GM10248 (cell line): ENCODE data around the gene SLC25A29.
"Not testable (repeated sequence)": the region's sequence is repeated elsewhere in the genome, so short reads cannot be mapped to it uniquely, and the experiment has no call there.

Experiments
- CTCF ChIA-PET: fragments of 300-600 bp; sonication (Branson Sonifier 250); formaldehyde crosslinking; extraction: SDS; loops from one replicate; lab custom pipeline; 2021; ENCODE audit warnings: antibody characterized with exemption; lab: Yijun Ruan, JAX
- POLR2A ChIA-PET: fragments of 350-650 bp; sonication (Branson Sonifier 250); formaldehyde crosslinking; extraction: SDS; loops from one replicate; lab custom pipeline; 2020; ENCODE audit warnings: antibody characterized with exemption; lab: Yijun Ruan, JAX
- DNase-seq: peaks from one replicate; pipeline ENCODE4 v3.0.0; 2012; ENCODE audit errors: extremely low spot score
- CTCF ChIP-seq: IDR thresholded peaks from 2 replicates; pipeline ENCODE4 v1.5.1; 2012; ENCODE audit warnings: mild to moderate bottlenecking, low read depth; ENCODE audit errors: extremely low read depth, missing control alignments, control extremely low read depth

The SLC25A29 gene

GRCh38 chr14:100288382-100289185 lies 17.7 kb downstream of the SLC25A29 start:
- no peak for TF ChIP-seq CTCF
- DNase-seq = no peak
- CTCF ChIA-PET = interaction anchor here (1.0 to 7.0 kb wide), 3 partner anchors 9 to 16 kb away, joined by 3 to 121 read pairs (median 4); no protein-coding TSS in a partner anchor
- POLR2A ChIA-PET = interaction anchor here (0.6 kb wide), 1 partner anchor 16 kb away, joined by 3 read pairs; no protein-coding TSS in a partner anchor

- CTCF ChIA-PET = interaction anchor here (1.0 to 7.0 kb wide), 3 partner anchors 9 to 17 kb away, joined by 3 to 121 read pairs (median 4); no protein-coding TSS in a partner anchor
- DNase-seq, POLR2A ChIA-PET: not testable (repeated sequence)
These were observed 18.3 kb downstream of the SLC25A29 start for GRCh38 chr14:100287998-100288295.

GRCh38 chr14:100287202-100287997 lies 18.8 kb downstream of the SLC25A29 start:
- TF ChIP-seq CTCF = no peak
- CTCF ChIA-PET = interaction anchor here (1.0 to 7.0 kb wide), 9 partner anchors 10 to 366 kb away, joined by 3 to 121 read pairs (median 10); no protein-coding TSS in a partner anchor
- POLR2A ChIA-PET = interaction anchor here (0.6 kb wide), 1 partner anchor 54 kb away, joined by 5 read pairs; no protein-coding TSS in a partner anchor
- DNase-seq = no peak

- TF ChIP-seq CTCF = no peak
- ChIA-PET CTCF (interaction anchor here (1.0 to 7.0 kb wide), 20 partner anchors 11 to 367 kb away, joined by 3 to 121 read pairs (median 6); partner anchors contain the start of gene SLC25A47), POLR2A (interaction anchor here (0.6 kb wide), 2 partner anchors 54 to 230 kb away, joined by 4 to 5 read pairs; no protein-coding TSS in a partner anchor)
- DNase-seq = no peak
These were observed 19.6 kb downstream of the SLC25A29 start for GRCh38 chr14:100286484-100287191.

- DNase-seq = no peak
- ChIA-PET CTCF (interaction anchor here (0.7 to 7.0 kb wide), 28 partner anchors 11 to 368 kb away, joined by 3 to 121 read pairs (median 4); partner anchors contain the start of gene SLC25A47), POLR2A (interaction anchor here (0.6 kb wide), 1 partner anchor 229 kb away, joined by 4 read pairs; no protein-coding TSS in a partner anchor)
- TF ChIP-seq CTCF = no peak
These were observed 20.3 kb downstream of the SLC25A29 start for GRCh38 chr14:100285913-100286400.
